HepG2 (cell line): ENCODE data around the gene NDNF. TPM values are rescaled to one million over a fixed set of nuclear protein-coding genes. Genes with fewer than 3 reads are reported as not detected.

Source experiments
- ATAC-seq: fragments of 200-7000 bp; cut with Tn5 transposase; 3 replicates; pipeline ENCODE4 v1.9.1; 2020; ENCODE audit warnings: mild to moderate bottlenecking, moderate library complexity
- BruUV-seq: library from RNA; stranded (reverse); fragments of 400-500 nt; replicated peaks from 2 replicates; lab custom pipeline; 2021; lab: Mats Ljungman, UMichigan
- CTCF ChIA-PET: fragments of 300-600 bp; formaldehyde crosslinking; extraction: SDS; loops from one replicate; lab custom pipeline; 2021; ENCODE audit warnings: low total read pairs, inconsistent platforms, low intra/inter-chr PET ratio; lab: Yijun Ruan, JAX
- POLR2A ChIA-PET: fragments of 350-600 bp; sonication (Branson Sonifier 250); formaldehyde crosslinking; loops from one replicate; lab custom pipeline; 2020; ENCODE audit warnings: antibody characterized with exemption, inconsistent platforms; lab: Yijun Ruan, JAX
- DNase-seq: peaks from one replicate; pipeline ENCODE4 v3.0.0-alpha.2; 2015; ENCODE audit warnings: low spot score
- FAIRE-seq: peaks from 3 replicates; lab custom pipeline; 2011; peaks lifted over from hg19 to GRCh38; lab: Jason Lieb, UNC
- H2AFZ ChIP-seq: one replicate; pipeline ENCODE4 v1.6.1; 2011; ENCODE audit warnings: low read length, inconsistent platforms
- H3K27ac ChIP-seq: fragments of 300-600 bp; 3 replicates; pipeline ENCODE4 v1.8.0; 2011; ENCODE audit warnings: mixed run types, mild to moderate bottlenecking, mixed read lengths, low read length, inconsistent platforms; ENCODE audit not compliant: insufficient read depth; ENCODE audit errors: extremely low read length
- H3K27me3 ChIP-seq, 2 experiments: fragments of 200-600 bp in 1 of 2; 2 replicates in 1 of 2; 3 replicates in 1 of 2; pipeline versions ENCODE4 v1.6.0 to v1.8.0; 2011; ENCODE audit warnings: low read length in 2 of 2, mild to moderate bottlenecking in 2 of 2, moderate library complexity in 2 of 2, inconsistent platforms in 1 of 2; ENCODE audit not compliant: insufficient read depth in 2 of 2, control insufficient read depth in 1 of 2
- H3K36me3 ChIP-seq, 2 experiments: fragments of 200-600 bp in 1 of 2; replicated peaks in 1 of 2; 2 replicates in 1 of 2; 3 replicates in 1 of 2; pipeline versions ENCODE4 v1.5.1 to v1.8.0; 2011; ENCODE audit warnings: low read length in 2 of 2, inconsistent platforms in 1 of 2; ENCODE audit not compliant: insufficient read depth in 2 of 2, control insufficient read depth in 1 of 2
- H3K4me1 ChIP-seq: 2 replicates; pipeline ENCODE4 v1.5.1; 2012; ENCODE audit warnings: low read length, inconsistent platforms; ENCODE audit not compliant: insufficient read depth
- H3K4me2 ChIP-seq: 2 replicates; pipeline ENCODE4 v1.6.0; 2011; ENCODE audit warnings: low read depth, low read length, inconsistent platforms
- H3K4me3 ChIP-seq, 3 experiments: fragments of 200-600 bp in 1 of 3; sonication (generic), shearing (Covaris generic) in 1 of 3; replicated peaks in 1 of 3; 2 replicates each; pipeline ENCODE4 v1.5.1; 2011 to 2016; ENCODE audit warnings: low read length in 3 of 3, inconsistent platforms in 2 of 3, low read depth in 2 of 3, mild to moderate bottlenecking in 2 of 3, control low read depth in 1 of 3, mixed read lengths in 1 of 3; ENCODE audit not compliant: insufficient read depth in 1 of 3
- H3K79me2 ChIP-seq: one replicate; pipeline ENCODE4 v1.6.1; 2011; ENCODE audit warnings: low read length, inconsistent platforms; ENCODE audit not compliant: insufficient read depth
- H3K9ac ChIP-seq: 2 replicates; pipeline ENCODE4 v1.6.0; 2011; ENCODE audit warnings: mild to moderate bottlenecking, low read depth, low read length, inconsistent platforms; ENCODE audit not compliant: insufficient read depth
- H3K9me3 ChIP-seq: 2 replicates; pipeline ENCODE4 v1.5.1; 2012; ENCODE audit warnings: mild to moderate bottlenecking, low read length
- H4K20me1 ChIP-seq: 2 replicates; pipeline ENCODE4 v1.6.0; 2011; ENCODE audit warnings: inconsistent platforms, mild to moderate bottlenecking, low read length, moderate library complexity; ENCODE audit not compliant: insufficient read depth
- CENPX ChIP-seq: sonication (generic); formaldehyde crosslinking; IDR thresholded peaks from 2 replicates; pipeline ENCODE4 v1.9.0; 2021; ENCODE audit warnings: mild to moderate bottlenecking, missing genetic modification reagents, moderate library complexity
- HHEX ChIP-seq: IDR thresholded peaks from 2 replicates; pipeline ENCODE4 v1.6.1; 2016; ENCODE audit warnings: control low read depth
- HNRNPH1 ChIP-seq: fragments of 200-400 bp; formaldehyde crosslinking; optimal IDR thresholded peaks from 2 replicates; pipeline ENCODE3; 2017; ENCODE audit warnings: mild to moderate bottlenecking, low read depth, low read length
- MAF1 ChIP-seq: sonication (generic); formaldehyde crosslinking; IDR thresholded peaks from 2 replicates; pipeline ENCODE4 v1.5.0; 2020; ENCODE audit warnings: missing genetic modification reagents, borderline replicate concordance
- NR3C1 ChIP-seq: sonication (generic); formaldehyde crosslinking; IDR thresholded peaks from 2 replicates; pipeline ENCODE4 v1.4.0; 2020; ENCODE audit warnings: missing genetic modification reagents
- POLR2AphosphoS5 ChIP-seq: IDR thresholded peaks from 2 replicates; pipeline ENCODE4 v1.6.1; 2012; ENCODE audit warnings: low read depth, low read length
- TRIM24 ChIP-seq: sonication (generic); formaldehyde crosslinking; IDR thresholded peaks from 2 replicates; pipeline ENCODE4 v1.8.0; 2022; ENCODE audit warnings: mild to moderate bottlenecking, missing genetic modification reagents
- ZBTB38 ChIP-seq: sonication (generic); formaldehyde crosslinking; IDR thresholded peaks from 2 replicates; pipeline ENCODE4 v1.5.1; 2020; ENCODE audit warnings: mild to moderate bottlenecking, missing genetic modification reagents
- ZNF160 ChIP-seq: sonication (generic); formaldehyde crosslinking; IDR thresholded peaks from 2 replicates; pipeline ENCODE4 v1.8.0; 2022; ENCODE audit warnings: mild to moderate bottlenecking, inconsistent platforms, missing genetic modification reagents
- ZNF17 ChIP-seq: sonication (generic); formaldehyde crosslinking; IDR thresholded peaks from 2 replicates; pipeline ENCODE4 v1.5.0; 2020; ENCODE audit warnings: mild to moderate bottlenecking, missing genetic modification reagents
- ZNF326 ChIP-seq: sonication (generic); formaldehyde crosslinking; IDR thresholded peaks from 2 replicates; pipeline ENCODE4 v1.4.0; 2020; ENCODE audit warnings: missing genetic modification reagents, borderline replicate concordance
- ZNF451 ChIP-seq: sonication (generic); formaldehyde crosslinking; IDR thresholded peaks from 2 replicates; pipeline ENCODE4 v1.5.0; 2020; ENCODE audit warnings: mild to moderate bottlenecking, missing genetic modification reagents
- ZNF557 ChIP-seq: sonication (generic); formaldehyde crosslinking; IDR thresholded peaks from 2 replicates; pipeline ENCODE4 v1.4.0; 2020; ENCODE audit warnings: missing genetic modification reagents
- ZNF773 ChIP-seq: sonication (generic); formaldehyde crosslinking; IDR thresholded peaks from 2 replicates; pipeline ENCODE4 v1.4.0; 2020; ENCODE audit warnings: missing genetic modification reagents, borderline replicate concordance
- ZNF777 ChIP-seq: sonication (generic); formaldehyde crosslinking; IDR thresholded peaks from 2 replicates; pipeline ENCODE4 v1.4.0; 2020; ENCODE audit warnings: missing genetic modification reagents
- ZNF878 ChIP-seq: sonication (generic); formaldehyde crosslinking; IDR thresholded peaks from 2 replicates; pipeline ENCODE4 v1.8.1; 2023; ENCODE audit warnings: mild to moderate bottlenecking, missing genetic modification reagents, moderate library complexity
- WGBS: methylation state at CpG from one replicate; pipeline ENCODE4 v1.1.6; 2017; ENCODE audit warnings: low lambda C conversion rate; 5-methylcytosine and 5-hydroxymethylcytosine counted together
- in situ Hi-C: cut with HindIII; loops from 2 replicates; pipeline ENCODE4 v1.10.0; 2017; ENCODE audit warnings: low pct_unique_long_range_greater_than_20kb; ENCODE audit not compliant: extremely low pct_ligation_motif_present
- intact Hi-C: fragments of 100-400 bp; cut with micrococcal nuclease; formaldehyde crosslinking; loops from one replicate; pipeline ENCODE4 v1.10.0; 2022; ENCODE audit not compliant: unreplicated experiment
- polyA plus RNA-seq, 8 experiments: library from polyadenylated mRNA; depleted of rRNA in 3 of 8; stranded (reverse) in 7 of 8; unstranded in 1 of 8; fragments of >200 nt; fragmentation: Illumina TruSeq in 4 of 8; extraction: Trizol in 4 of 8; gene quantifications; 2 replicates each; pipeline versions ENCODE4 v1.2.1 to v1.2.3, GENCODE V29; 2011 to 2016; ENCODE audit warnings: low read depth in 4 of 8, missing spikeins in 1 of 8, mixed read lengths in 1 of 8; ENCODE audit not compliant: insufficient read depth in 1 of 8
- total RNA-seq, 5 experiments: library from RNA; depleted of rRNA; stranded (reverse); fragments of >200 nt; fragmentation: Illumina TruSeq; extraction: Trizol; gene quantifications; 2 replicates each; pipeline ENCODE4 v1.2.3, GENCODE V29; 2016; ENCODE audit warnings: low read depth in 1 of 5
- TF ChIP-seq, protein P1 (sequence below): sonication (generic); formaldehyde crosslinking; IDR thresholded peaks from 2 replicates; pipeline ENCODE4 v1.5.1; 2020; ENCODE audit warnings: mild to moderate bottlenecking, missing genetic modification reagents, borderline replicate concordance

NDNF gene
- total and polyA plus RNA-seq, 2 of the 13 experiments (the other 11 are each of a cell fraction or from before 2014, with no cell fraction given): not detected

DNA sequence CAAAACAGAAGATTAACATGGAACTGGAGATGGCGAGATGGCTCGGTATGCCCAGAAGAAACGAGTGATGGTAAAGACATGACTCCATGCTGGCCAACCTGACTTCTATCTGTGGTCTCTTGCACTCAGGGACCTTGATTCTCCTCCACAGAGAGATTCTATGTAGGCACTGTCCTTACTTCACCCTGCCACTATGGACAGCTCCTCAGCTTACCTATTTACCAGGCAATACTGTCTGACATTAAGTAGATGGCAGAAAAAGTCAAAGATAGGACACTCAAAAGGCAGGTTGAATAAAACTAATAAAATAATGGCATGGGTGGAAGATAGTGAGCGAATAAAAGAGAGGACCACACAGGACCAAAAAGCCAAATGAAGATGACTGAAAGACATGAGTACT is 35.2 kb upstream of the NDNF start:
- ATAC-seq: no peak
- Histone ChIP-seq H2AFZ (no peak overlapping the region), H4K20me1 (no peaks in the 10 kb centered on the region), H3K79me2 (no peaks in the 10 kb centered on the region), H3K9me3 (no peaks in the 10 kb centered on the region), H3K36me3 (no peaks in the 10 kb centered on the region), H3K4me1 (no peaks in the 10 kb centered on the region), H3K4me2 (no peak overlapping the region), H3K27ac (no peak overlapping the region), H3K27me3 (no peaks in the 10 kb centered on the region), H3K9ac (no peak overlapping the region), H3K4me3 (no peak overlapping the region)
- ChIA-PET POLR2A (no interaction called here), CTCF (no interaction called here)
- in situ Hi-C loops: no loop called here
- no peak for DNase-seq
- FAIRE-seq: no peak
- BruUV-seq: no TSS peak
- TF ChIP-seq ZNF160 (CRISPR knock-in tag): no peak
- TF ChIP-seq HNRNPH1: no peak
- no peak for TF ChIP-seq ZNF451 (CRISPR knock-in tag)
- TF ChIP-seq, protein P1, sequence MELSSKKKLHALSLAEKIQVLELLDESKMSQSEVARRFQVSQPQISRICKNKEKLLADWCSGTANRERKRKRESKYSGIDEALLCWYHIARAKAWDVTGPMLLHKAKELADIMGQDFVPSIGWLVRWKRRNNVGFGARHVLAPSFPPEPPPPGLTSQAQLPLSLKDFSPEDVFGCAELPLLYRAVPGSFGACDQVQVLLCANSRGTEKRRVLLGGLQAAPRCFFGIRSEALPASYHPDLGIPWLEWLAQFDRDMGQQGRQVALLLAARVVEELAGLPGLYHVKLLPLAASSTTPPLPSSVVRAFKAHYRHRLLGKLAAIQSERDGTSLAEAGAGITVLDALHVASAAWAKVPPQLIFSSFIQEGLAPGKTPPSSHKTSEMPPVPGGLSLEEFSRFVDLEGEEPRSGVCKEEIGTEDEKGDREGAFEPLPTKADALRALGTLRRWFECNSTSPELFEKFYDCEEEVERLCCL (CRISPR knock-in tag): no peak
- no peak for TF ChIP-seq ZNF777 (CRISPR knock-in tag)
- no peak for TF ChIP-seq MAF1 (CRISPR knock-in tag)
- TF ChIP-seq ZNF326: no peak
- no peak for TF ChIP-seq ZBTB38 (CRISPR knock-in tag)
- no peak for TF ChIP-seq NR3C1 (CRISPR knock-in tag)
- no peak for TF ChIP-seq HHEX (CRISPR knock-in tag)
- no peak for TF ChIP-seq POLR2AphosphoS5
- no peak for TF ChIP-seq TRIM24 (CRISPR knock-in tag)
- TF ChIP-seq ZNF557: no peak
- no peak for TF ChIP-seq ZNF17 (CRISPR knock-in tag)
- no peak for TF ChIP-seq ZNF773
- TF ChIP-seq CENPX (CRISPR knock-in tag): no peak
- no peak for TF ChIP-seq ZNF878 (CRISPR knock-in tag)
- under 1% methylated on average over 4 of the region's 4 CpGs for whole genome bisulfite sequencing
- intact Hi-C loops: no loop called here
